Measurements from ENCODE around the gene AMPD3. TPM values are rescaled to one million over a fixed set of nuclear protein-coding genes. Genes with fewer than 3 reads are reported as not detected.
A peak's percentile ranks its signal among the peaks of the same experiment; 100 is the strongest.

The AMPD3 gene
- total and polyA plus RNA-seq, 10 donors = 9.3 to 54.7 (median 25.2) TPM

- no peak overlapping the region for H3K4me3 ChIP-seq
- 68 to 81% (median 78%) methylated on average over 13 of the region's 13 CpGs for WGBS, 5 donors
- H3K36me3 ChIP-seq = peaks cover 2 to 100% (median 52%) of the 10 kb centered on the region in 6 donors
- no peaks in the 10 kb centered on the region for H3K27me3 ChIP-seq (replicated peaks in 1 of 7)
- intact Hi-C loops (cut with DNase I; ENCODE audit: low total_unique reads) = no loop called here
- no peak for TF ChIP-seq POLR2A (IDR thresholded peaks at IDR 0.05)
- peak; percentile 46 to 59 (median 52) for TF ChIP-seq POLR2AphosphoS5 (IDR thresholded peaks at IDR 0.05)
- no peak for TF ChIP-seq CTCF (IDR thresholded peaks at IDR 0.05 in 8 of 11, conservative IDR thresholded peaks at IDR 0.05 in 3 of 11)
- peaks cover 7 to 43% (median 32%) of the 10 kb centered on the region in 6 donors for H3K4me1 ChIP-seq
- peak; percentile 76 for DNase-seq
- H3K27ac ChIP-seq = peak overlapping the region in 7 of 8 donors; percentile 33 to 86 (median 75)
- no peaks in the 10 kb centered on the region for H3K9me3 ChIP-seq
Observed at GRCh38 chr11:10490398-10491241, 35.6 kb downstream of the AMPD3 start.

- Histone ChIP-seq H3K27ac (peak overlapping the region in 1 of 8 donors; percentile 75), H3K27me3 (replicated peaks in 1 of 7) (no peaks in the 10 kb centered on the region), H3K4me3 (no peak overlapping the region), H3K9me3 (no peaks in the 10 kb centered on the region), H3K36me3 (peaks cover 2 to 100% (median 55%) of the 10 kb centered on the region in 6 donors), H3K4me1 (peaks cover 7 to 43% (median 32%) of the 10 kb centered on the region in 6 donors)
- TF ChIP-seq CTCF (IDR thresholded peaks at IDR 0.05 in 8 of 11, conservative IDR thresholded peaks at IDR 0.05 in 3 of 11) = no peak
- no peak for TF ChIP-seq POLR2A (IDR thresholded peaks at IDR 0.05)
- no peak for TF ChIP-seq POLR2AphosphoS5 (IDR thresholded peaks at IDR 0.05)
- 93 to 100% (median 98%) methylated on average over 2 of the region's 2 CpGs for WGBS, 5 donors
- intact Hi-C loops (cut with DNase I; ENCODE audit: low total_unique reads) = no loop called here
- no peak for DNase-seq
Observed at GRCh38 chr11:10492084-10492483, 37.0 kb downstream of the AMPD3 start.

- no peak overlapping the region for H3K27ac ChIP-seq
- intact Hi-C loops (cut with DNase I; ENCODE audit: low total_unique reads) = no loop called here
- 95 to 98% (median 97%) methylated on average over 18 of the region's 18 CpGs for WGBS, 5 donors
- H3K4me3 ChIP-seq = no peak overlapping the region
- no peaks in the 10 kb centered on the region for H3K27me3 ChIP-seq (replicated peaks in 1 of 7)
- H3K4me1 ChIP-seq = peaks cover 7 to 38% (median 30%) of the 10 kb centered on the region in 6 donors
- no peak for DNase-seq
- H3K36me3 ChIP-seq = peaks cover 2 to 100% (median 57%) of the 10 kb centered on the region in 6 donors
- no peak for TF ChIP-seq POLR2AphosphoS5 (IDR thresholded peaks at IDR 0.05)
- no peak for TF ChIP-seq POLR2A (IDR thresholded peaks at IDR 0.05)
- TF ChIP-seq CTCF (IDR thresholded peaks at IDR 0.05 in 8 of 11, conservative IDR thresholded peaks at IDR 0.05 in 3 of 11) = no peak
- no peaks in the 10 kb centered on the region for H3K9me3 ChIP-seq
Observed at GRCh38 chr11:10493041-10493663, 38.1 kb downstream of the AMPD3 start.
